Measurements from ENCODE around the gene PDE7B. TPM values are rescaled to one million over a fixed set of nuclear protein-coding genes. Genes with fewer than 3 reads are reported as not detected.

The PDE7B gene
- total RNA-seq, result 10 to 100 TPM in 1 of 2 donors, 1 to 10 TPM in 1; 9.0 to 11.2 TPM

DNA sequence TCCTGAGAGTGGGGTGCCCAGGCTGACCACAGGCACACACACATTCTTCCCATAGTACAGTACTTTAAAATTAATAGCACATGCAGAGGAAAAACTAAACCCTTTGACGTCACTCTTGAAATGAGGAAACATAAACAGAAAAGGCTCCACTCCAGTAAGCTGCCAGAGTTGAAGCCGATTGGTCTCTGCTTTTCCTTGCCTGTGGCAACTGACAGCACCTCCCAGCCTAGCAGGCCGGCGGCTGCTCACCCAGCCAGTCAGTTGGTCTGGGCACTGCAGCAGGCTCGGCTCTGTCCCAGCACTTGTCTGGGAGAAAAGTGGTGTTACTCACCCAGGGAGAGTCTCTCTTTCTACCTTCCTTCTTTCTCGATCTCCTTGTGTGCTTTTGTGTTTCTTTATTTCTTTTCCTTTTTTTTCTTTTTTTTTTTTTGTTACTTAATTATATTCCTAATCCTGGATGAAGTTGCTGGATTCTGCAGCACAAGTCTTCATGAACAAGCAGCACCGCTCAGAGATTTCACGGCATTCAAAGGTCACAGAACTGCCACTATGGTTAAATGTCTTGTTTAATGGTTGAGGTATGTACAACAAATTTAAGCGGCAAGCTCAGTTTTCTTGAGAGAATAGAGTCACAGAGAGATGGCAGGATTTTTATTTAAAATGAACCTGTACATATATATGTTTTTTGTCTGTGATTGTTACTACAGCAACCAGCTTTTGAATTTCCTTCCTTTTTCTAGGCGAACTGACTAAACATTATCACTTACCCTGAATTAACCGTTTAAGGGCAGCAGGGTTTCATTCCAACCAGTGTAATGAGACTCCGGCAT lies at the start of gene PDE7B:
Gene PDE7B (plus strand): TSS at position 260 of the 830 bp plus-strand sequence.
- peak within 1 kb of the TSS; percentile 49 to 56 for H3K27ac ChIP-seq

GRCh38 chr6:135801755-135802465 lies 49.6 kb upstream of the PDE7B start:
- no peaks in the 10 kb centered on the region for H3K36me3 ChIP-seq
- no peak for DNase-seq (ENCODE audit: low spot score)
- no peak for TF ChIP-seq CTCF (IDR thresholded peaks at IDR 0.05)
- no peak overlapping the region for H3K4me3 ChIP-seq
- H3K27ac ChIP-seq, result no peak overlapping the region
- H3K9me3 ChIP-seq, result no peaks in the 10 kb centered on the region
- H3K27me3 ChIP-seq, result no peaks in the 10 kb centered on the region
- H3K4me1 ChIP-seq, result no peaks in the 10 kb centered on the region

More for the DNA sequence above, at the start of gene PDE7B:
- peak; percentile 90 for DNase-seq (ENCODE audit: low spot score)
- Histone ChIP-seq H3K36me3 (no peaks in the 10 kb centered on the region), H3K4me3 (peak within 1 kb of the TSS; percentile 21 to 39), H3K4me1 (peaks cover 0 to 24% of the 10 kb centered on the region in 2 donors), H3K27me3 (no peaks in the 10 kb centered on the region), H3K9me3 (no peaks in the 10 kb centered on the region)
- TF ChIP-seq CTCF (IDR thresholded peaks at IDR 0.05), result no peak

- peaks cover 0 to 13% of the 10 kb centered on the region in 2 donors for H3K4me1 ChIP-seq
- no peaks in the 10 kb centered on the region for H3K36me3 ChIP-seq
- H3K9me3 ChIP-seq, result no peaks in the 10 kb centered on the region
- no peak for DNase-seq (ENCODE audit: low spot score)
- TF ChIP-seq CTCF (IDR thresholded peaks at IDR 0.05), result no peak
- no peaks in the 10 kb centered on the region for H3K27me3 ChIP-seq
- no peak overlapping the region for H3K4me3 ChIP-seq
- H3K27ac ChIP-seq, result no peak overlapping the region
Measured at GRCh38 chr6:135810486-135810885, 41.0 kb upstream of the PDE7B start.

DNA sequence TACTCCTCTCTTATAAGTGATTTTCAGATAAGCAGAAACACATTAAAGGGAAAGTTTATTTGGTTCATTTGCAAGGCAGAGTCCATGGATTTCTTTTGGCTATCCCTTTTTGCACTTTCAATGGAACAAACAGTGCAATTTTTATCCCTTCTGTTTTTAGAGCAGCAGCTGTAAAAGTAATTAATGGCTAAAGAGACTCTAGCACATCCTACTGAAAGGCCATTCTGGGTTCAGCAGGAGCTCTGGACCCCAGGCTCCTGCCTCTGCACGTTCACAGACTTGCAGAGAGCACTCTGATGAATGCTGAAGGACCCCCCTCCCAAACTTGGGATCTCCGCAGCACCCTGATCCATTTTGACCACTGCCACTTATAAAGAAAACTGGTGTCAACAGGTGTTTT lies 40.3 kb upstream of the PDE7B start:
- Histone ChIP-seq H3K9me3 (no peaks in the 10 kb centered on the region), H3K36me3 (no peaks in the 10 kb centered on the region), H3K27ac (no peak overlapping the region), H3K27me3 (no peaks in the 10 kb centered on the region), H3K4me1 (peaks cover 0 to 13% of the 10 kb centered on the region in 2 donors), H3K4me3 (no peak overlapping the region)
- no peak for TF ChIP-seq CTCF (IDR thresholded peaks at IDR 0.05)
- DNase-seq (ENCODE audit: low spot score), result no peak

- Histone ChIP-seq H3K36me3 (no peaks in the 10 kb centered on the region), H3K27ac (peak overlapping the region in 1 of 2 donors; percentile 10), H3K9me3 (no peaks in the 10 kb centered on the region), H3K4me3 (no peak overlapping the region), H3K4me1 (peaks cover 0 to 13% of the 10 kb centered on the region in 2 donors), H3K27me3 (no peaks in the 10 kb centered on the region)
- TF ChIP-seq CTCF (IDR thresholded peaks at IDR 0.05), result no peak
- DNase-seq (ENCODE audit: low spot score), result no peak
Measured at GRCh38 chr6:135811644-135812526, 39.6 kb upstream of the PDE7B start.

All from right atrium auricular region (tissue), 2 donors.